ENCODE data around the gene KRTAP1-1.
"Not testable (repeated sequence)": the region's sequence is repeated elsewhere in the genome, so short reads cannot be mapped to it uniquely, and the experiment has no call there.

- not testable (repeated sequence) for TF ChIP-seq EP300, CTCF, POLR2A (IDR thresholded peaks at IDR 0.05)
Measured at GRCh38 chr17:41065016-41065689, 23.9 kb upstream of the KRTAP1-1 start.
